ENCODE measurements around the gene OPA1. TPM values are rescaled to one million over a fixed set of nuclear protein-coding genes. Genes with fewer than 3 reads are reported as not detected.

The OPA1 gene
- total and polyA plus RNA-seq, 2 of the 8 experiments (the other 6 are each of a cell fraction or from before 2014, with no cell fraction given), result 20.3 to 109 TPM

GRCh38 chr3:193702967-193703366 lies 110.0 kb downstream of the OPA1 start:
- no peak overlapping the region for H3K27ac ChIP-seq (ENCODE audit: low read depth, low read length)
- H3K4me2 ChIP-seq (ENCODE audit: insufficient read depth in 1 of 2, low read depth in 2 of 2, low read length in 2 of 2), result no peak overlapping the region

More at GRCh38 chr3:193702967-193703366, 110.0 kb downstream of the OPA1 start:
- H3K4me3 ChIP-seq (ENCODE audit: extremely low read depth in 1 of 4, insufficient read depth in 2 of 4, low read depth in 3 of 4, low read length in 4 of 4), result no peak overlapping the region
- H3K14ac ChIP-seq (ENCODE audit: insufficient read length), result no peak overlapping the region
- H4K5ac ChIP-seq (ENCODE audit: insufficient read length, low read depth, low read length), result no peak overlapping the region
- H2BK12ac ChIP-seq (ENCODE audit: low read depth, low read length), result no peak overlapping the region
- H2BK120ac ChIP-seq (replicated peaks; ENCODE audit: low read depth, low read length), result no peak overlapping the region
- no peak overlapping the region for H2BK5ac ChIP-seq (ENCODE audit: low read depth, low read length)
- no peaks in the 10 kb centered on the region for H3K23me2 ChIP-seq (ENCODE audit: low read depth, low read length)
- H2BK15ac ChIP-seq (ENCODE audit: low read length), result no peak overlapping the region
- WGBS, 2 experiments (ENCODE audit: extremely low coverage in 1 of 2, insufficient coverage in 1 of 2, insufficient read length in 1 of 2, insufficient replicate concordance in 2 of 2, low coverage in 1 of 2, low lambda C conversion rate in 2 of 2, missing lambda C conversion rate in 1 of 2), result 87% methylated on average over 3 of the region's 3 CpGs; no CpG with 5 or more reads in 1 of the 2 experiments
- no peak overlapping the region for H4K8ac ChIP-seq (ENCODE audit: extremely low read depth, insufficient read depth, low read length)
- no peak overlapping the region for H2AK5ac ChIP-seq (ENCODE audit: low read depth, low read length)
- no peaks in the 10 kb centered on the region for H3K27me3 ChIP-seq (replicated peaks in 1 of 4; ENCODE audit: control insufficient read depth in 3 of 4, extremely low read depth in 1 of 4, insufficient read depth in 3 of 4, low read length in 3 of 4)
- H3K9me3 ChIP-seq (ENCODE audit: insufficient read depth in 2 of 2, low read depth in 1 of 2, low read length in 1 of 2), result no peaks in the 10 kb centered on the region
- H3K9ac ChIP-seq (replicated peaks in 1 of 4; ENCODE audit: extremely low read depth in 1 of 4, low read depth in 3 of 4, low read length in 3 of 4), result no peak overlapping the region
- POLR2A ChIA-PET (ENCODE audit: partially characterized antibody), result no interaction called here
- peaks cover 0 to 2% of the 10 kb centered on the region in 2 experiments for H4K20me1 ChIP-seq (replicated peaks in 1 of 2; ENCODE audit: control insufficient read depth in 1 of 2, insufficient read depth in 2 of 2, low read length in 2 of 2)
- CTCF ChIA-PET (ENCODE audit: partially characterized antibody), result interaction anchor here (0.6 to 2.1 kb wide), 5 partner anchors 9 to 515 kb away, joined by 3 to 5 read pairs (median 3); no protein-coding TSS in a partner anchor
- H3K36me3 ChIP-seq (ENCODE audit: control insufficient read depth in 2 of 4, insufficient read depth in 4 of 4, low read length in 3 of 4), result no peaks in the 10 kb centered on the region; a peak in 1 of 8 replicates
- H3K79me1 ChIP-seq (ENCODE audit: low read depth, low read length), result no peaks in the 10 kb centered on the region
- H2BK20ac ChIP-seq (ENCODE audit: low read length), result no peak overlapping the region
- H3K56ac ChIP-seq (replicated peaks; ENCODE audit: insufficient read length, low read depth, low read length), result no peak overlapping the region
- TF ChIP-seq SRF (IDR thresholded peaks at IDR 0.05; ENCODE audit: low read depth, low read length), result no peak
- no peak for TF ChIP-seq CEBPB (IDR thresholded peaks at IDR 0.05; ENCODE audit: low read depth, low read length)
- TF ChIP-seq SP1 (IDR thresholded peaks at IDR 0.05; ENCODE audit: low read depth, low read length), result no peak
- TF ChIP-seq TAF1 (IDR thresholded peaks at IDR 0.05; ENCODE audit: low read depth, low read length), result no peak
- no peak for TF ChIP-seq SP4 (IDR thresholded peaks at IDR 0.05; ENCODE audit: low read length)
- TF ChIP-seq HDAC2 (IDR thresholded peaks at IDR 0.05; ENCODE audit: borderline replicate concordance in 1 of 2, low read depth in 2 of 2, low read length in 2 of 2), result no peak
- no peak for TF ChIP-seq BRCA1 (IDR thresholded peaks at IDR 0.05; ENCODE audit: low read depth, low read length)
- TF ChIP-seq POU5F1 (IDR thresholded peaks at IDR 0.05; ENCODE audit: low read depth, low read length), result no peak
- no peak for TF ChIP-seq HDAC6 (IDR thresholded peaks at IDR 0.05; ENCODE audit: low read depth, low read length)
- no peak for TF ChIP-seq BACH1 (IDR thresholded peaks at IDR 0.05; ENCODE audit: low read length)
- no peak for TF ChIP-seq TBP (IDR thresholded peaks at IDR 0.05; ENCODE audit: low read depth, low read length)
- TF ChIP-seq TEAD4 (IDR thresholded peaks at IDR 0.05; ENCODE audit: low read depth, low read length), result no peak
- no peak overlapping the region for H3K18ac ChIP-seq (ENCODE audit: extremely low read depth, low read length)
- DNase-seq (ENCODE audit: low read depth in 1 of 2, low spot score in 2 of 2), result no peak
- H3K23ac ChIP-seq (ENCODE audit: insufficient read length), result no peak overlapping the region
- no peaks in the 10 kb centered on the region for H3K79me2 ChIP-seq (ENCODE audit: control insufficient read depth in 1 of 2, insufficient read depth in 2 of 2, low read length in 2 of 2)
- no peak overlapping the region for H2AFZ ChIP-seq (ENCODE audit: low read length)
- no peak overlapping the region for H3K4ac ChIP-seq (replicated peaks; ENCODE audit: insufficient read length, low read depth, low read length)
- FAIRE-seq, result no peak
- H3K4me1 ChIP-seq (replicated peaks in 1 of 4; ENCODE audit: control insufficient read depth in 3 of 4, insufficient read depth in 4 of 4, low read length in 3 of 4), result peaks cover 0 to 5% (median 0%) of the 10 kb centered on the region in 4 experiments; a peak in 1 of 7 replicates
- H4K91ac ChIP-seq (replicated peaks; ENCODE audit: insufficient read length, low read length), result no peak overlapping the region

Measured in H1 (cell line).